Measurements from ENCODE around the gene HECTD2. TPM values are rescaled to one million over a fixed set of nuclear protein-coding genes. Genes with fewer than 3 reads are reported as not detected.

HECTD2 gene
- total and polyA plus RNA-seq, 2 of the 8 experiments (the other 6 are each of a cell fraction or from before 2014, with no cell fraction given) = 5.7 to 11.9 TPM

DNA sequence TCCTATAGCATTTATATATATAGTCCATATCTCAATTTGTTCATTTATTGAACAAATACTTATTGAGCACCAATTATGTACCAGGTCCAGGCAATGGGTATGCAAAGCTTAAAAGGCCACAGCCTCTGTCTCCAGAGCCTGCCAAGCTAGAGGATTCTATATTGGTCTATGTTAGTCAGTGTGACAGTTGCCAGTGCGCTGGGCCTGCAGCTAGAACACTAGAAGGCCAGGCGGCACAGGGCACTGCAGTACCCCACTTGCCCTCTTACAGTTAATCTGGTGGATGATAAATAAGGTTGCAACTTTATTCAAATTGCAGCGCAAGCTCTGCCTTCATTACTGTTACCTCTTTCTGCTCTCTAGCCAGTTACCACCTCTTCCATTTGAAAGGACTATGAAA, 153.9 kb downstream of the HECTD2 start (continued):
- TF ChIP-seq SRF (IDR thresholded peaks at IDR 0.05; ENCODE audit: low read depth, low read length) (no peak), CTBP2 (IDR thresholded peaks at IDR 0.05; ENCODE audit: borderline replicate concordance, insufficient read depth, insufficient read length, low read length) (no peak), TEAD4 (IDR thresholded peaks at IDR 0.05; ENCODE audit: low read depth, low read length) (no peak), NANOG (IDR thresholded peaks at IDR 0.05; ENCODE audit: insufficient read depth, low read depth, low read length, poor library complexity, severe bottlenecking) (no peak), YY1 (IDR thresholded peaks at IDR 0.05; ENCODE audit: low read depth, low read length) (no peak)
- TF ChIP-seq, protein P1, sequence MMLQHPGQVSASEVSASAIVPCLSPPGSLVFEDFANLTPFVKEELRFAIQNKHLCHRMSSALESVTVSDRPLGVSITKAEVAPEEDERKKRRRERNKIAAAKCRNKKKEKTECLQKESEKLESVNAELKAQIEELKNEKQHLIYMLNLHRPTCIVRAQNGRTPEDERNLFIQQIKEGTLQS (IDR thresholded peaks at IDR 0.05; ENCODE audit: insufficient read depth, low read depth, low read length) = no peak

Small RNA genes lying within 50 kb of the gene (small RNA-seq; reads per million reads assigned to genes)
- gene AL161798.1 (ENCODE audit: insufficient read depth) (not detected), gene RPS27P1 (ENCODE audit: insufficient read depth) (not detected)

Other genes starting within 250 kb of the HECTD2 start
- gene PCGF5, start 189.7 kb upstream of the HECTD2 start, total RNA-seq (2021; fragmentation: NEBNext Ultra II Directional; extraction: Animal tissue kit (Norgen Biotek cat#: 25700)) = 5.8 and 6.1 TPM in 2 replicates
- gene PCGF5, start 189.7 kb upstream of the HECTD2 start, polyA plus RNA-seq (2011; rRNA removed) = 4.8 and 8.4 TPM in 2 replicates
- gene PPP1R3C, start 222.7 kb downstream of the HECTD2 start, total RNA-seq (2021; fragmentation: NEBNext Ultra II Directional; extraction: Animal tissue kit (Norgen Biotek cat#: 25700)) = 1.3 and 1.7 TPM in 2 replicates
- gene PPP1R3C, start 222.7 kb downstream of the HECTD2 start, polyA plus RNA-seq (2011; rRNA removed) = 0.67 and 1.3 TPM in 2 replicates

Data from H1 (cell line).